Breast epithelium (tissue), 4 donors: Measurements from ENCODE around the gene P3H2. TPM values are rescaled to one million over a fixed set of nuclear protein-coding genes. Genes with fewer than 3 reads are reported as not detected.

Source experiments
- DNase-seq, 2 donors: peaks; one replicate each; pipeline ENCODE4 v3.0.0-alpha.2; 2019; ENCODE audit warnings: low spot score in 2 of 2
- H3K27ac ChIP-seq, 2 donors: fragments of 200-600 bp; sonication (generic) in 1 of 2; one replicate each; pipeline ENCODE4 v1.5.1; 2016 to 2019; ENCODE audit warnings: mild to moderate bottlenecking in 1 of 2
- H3K27me3 ChIP-seq, 2 donors: fragments of 200-600 bp; sonication (generic) in 1 of 2; one replicate each; pipeline versions ENCODE4 v1.5.1 to v1.6.0; 2017 to 2019; ENCODE audit warnings: control low read depth in 1 of 2, mild to moderate bottlenecking in 1 of 2
- H3K36me3 ChIP-seq: fragments of 200-600 bp; one replicate; pipeline ENCODE4 v1.5.1; 2019
- H3K4me1 ChIP-seq, 2 donors: fragments of 200-600 bp; sonication (generic); one replicate each; pipeline ENCODE4 v1.5.1; 2016 to 2019; ENCODE audit warnings: control low read depth in 1 of 2
- H3K4me3 ChIP-seq, 3 donors: fragments of 200-600 bp; sonication (generic); 1 replicate in 2 of 3; 2 replicates in 1 of 3; pipeline ENCODE4 v1.5.1; 2016 to 2019; ENCODE audit warnings: mild to moderate bottlenecking in 3 of 3, moderate library complexity in 2 of 3
- H3K9me3 ChIP-seq, 2 donors: fragments of 200-600 bp; sonication (generic) in 1 of 2; one replicate each; pipeline ENCODE4 v1.5.1; 2016 to 2019; ENCODE audit warnings: control low read depth in 1 of 2
- CTCF ChIP-seq, 3 donors: fragments of 450-650 bp; IDR thresholded peaks; one replicate each; pipeline ENCODE4 v1.5.1; 2016 to 2017; ENCODE audit warnings: antibody characterized with exemption in 3 of 3, mild to moderate bottlenecking in 3 of 3, moderate library complexity in 3 of 3
- POLR2A ChIP-seq: fragments of 450-650 bp; IDR thresholded peaks from one replicate; pipeline ENCODE4 v1.6.1; 2016; ENCODE audit warnings: antibody characterized with exemption, mild to moderate bottlenecking, moderate library complexity
- POLR2AphosphoS5 ChIP-seq, 3 donors: sonication (generic); formaldehyde crosslinking; IDR thresholded peaks; one replicate each; pipeline ENCODE4 v1.6.1; 2017; ENCODE audit warnings: antibody characterized with exemption in 3 of 3
- intact Hi-C: fragments of 100-400 bp; cut with DNase I; formaldehyde crosslinking; loops from one replicate; pipeline ENCODE4 v1.15.1; 2023; ENCODE audit warnings: low total_unique reads
- total RNA-seq, 3 donors: library from RNA; depleted of rRNA; stranded (reverse); fragments of >200 nt; gene quantifications; one replicate each; pipeline ENCODE4 v1.1.0, GENCODE V29; 2016

The P3H2 gene
- total RNA-seq, 3 donors from 2014 or later: 1.6 to 12.3 (median 10.2) TPM

- Histone ChIP-seq H3K4me3 (no peak overlapping the region), H3K4me1 (peaks cover 0 to 4% of the 10 kb centered on the region in 2 donors), H3K27me3 (no peaks in the 10 kb centered on the region), H3K36me3 (no peaks in the 10 kb centered on the region), H3K9me3 (no peaks in the 10 kb centered on the region), H3K27ac (peak overlapping the region; percentile 64 to 66)
- TF ChIP-seq POLR2AphosphoS5 (IDR thresholded peaks at IDR 0.05) (peak in 1 of 3 donors; percentile 43), CTCF (IDR thresholded peaks at IDR 0.05) (no peak), POLR2A (no peak)
- intact Hi-C loops: no loop called here
- peak in 1 of 2 donors; percentile 76 for DNase-seq
Measured at GRCh38 chr3:189937302-189938127, 183.2 kb downstream of the P3H2 start.

GRCh38 chr3:189936201-189936945, 184.3 kb downstream of the P3H2 start:
- H3K36me3 ChIP-seq: no peaks in the 10 kb centered on the region
- no peak overlapping the region for H3K4me3 ChIP-seq
- H3K9me3 ChIP-seq: no peaks in the 10 kb centered on the region
- H3K4me1 ChIP-seq: peaks cover 0 to 1% of the 10 kb centered on the region in 2 donors
- H3K27ac ChIP-seq: peak overlapping the region; percentile 64 to 66
- intact Hi-C loops: no loop called here
- no peak for DNase-seq
- TF ChIP-seq POLR2A (no peak), POLR2AphosphoS5 (IDR thresholded peaks at IDR 0.05) (no peak), CTCF (IDR thresholded peaks at IDR 0.05) (no peak)
- H3K27me3 ChIP-seq: no peaks in the 10 kb centered on the region

GRCh38 chr3:189927975-189928895, 192.5 kb downstream of the P3H2 start:
- no peaks in the 10 kb centered on the region for H3K27me3 ChIP-seq
- intact Hi-C loops: no loop called here
- H3K27ac ChIP-seq: peak overlapping the region; percentile 36 to 56
- no peaks in the 10 kb centered on the region for H3K4me1 ChIP-seq
- DNase-seq: peak in 1 of 2 donors; percentile 42
- no peaks in the 10 kb centered on the region for H3K36me3 ChIP-seq
- H3K4me3 ChIP-seq: no peak overlapping the region
- TF ChIP-seq POLR2A (no peak), POLR2AphosphoS5 (IDR thresholded peaks at IDR 0.05) (peak in 1 of 3 donors; percentile 34), CTCF (IDR thresholded peaks at IDR 0.05) (no peak)
- H3K9me3 ChIP-seq: no peaks in the 10 kb centered on the region

GRCh38 chr3:189921770-189922169, 198.9 kb downstream of the P3H2 start:
- intact Hi-C loops: no loop called here
- H3K27ac ChIP-seq: no peak overlapping the region

More at GRCh38 chr3:189921770-189922169, 198.9 kb downstream of the P3H2 start:
- no peak overlapping the region for H3K4me3 ChIP-seq
- H3K27me3 ChIP-seq: no peaks in the 10 kb centered on the region
- DNase-seq: no peak
- no peaks in the 10 kb centered on the region for H3K9me3 ChIP-seq
- H3K4me1 ChIP-seq: no peaks in the 10 kb centered on the region
- TF ChIP-seq POLR2AphosphoS5 (IDR thresholded peaks at IDR 0.05) (no peak), POLR2A (no peak), CTCF (IDR thresholded peaks at IDR 0.05) (no peak)
- H3K36me3 ChIP-seq: no peaks in the 10 kb centered on the region
